ENCODE results near the gene LYAR. TPM values are rescaled to one million over a fixed set of nuclear protein-coding genes. Genes with fewer than 3 reads are reported as not detected.

The LYAR gene
- polyA plus RNA-seq, 1 donor (not counting 4 experiments of a cell fraction or from before 2014, with no cell fraction given): 19.8 TPM

DNA sequence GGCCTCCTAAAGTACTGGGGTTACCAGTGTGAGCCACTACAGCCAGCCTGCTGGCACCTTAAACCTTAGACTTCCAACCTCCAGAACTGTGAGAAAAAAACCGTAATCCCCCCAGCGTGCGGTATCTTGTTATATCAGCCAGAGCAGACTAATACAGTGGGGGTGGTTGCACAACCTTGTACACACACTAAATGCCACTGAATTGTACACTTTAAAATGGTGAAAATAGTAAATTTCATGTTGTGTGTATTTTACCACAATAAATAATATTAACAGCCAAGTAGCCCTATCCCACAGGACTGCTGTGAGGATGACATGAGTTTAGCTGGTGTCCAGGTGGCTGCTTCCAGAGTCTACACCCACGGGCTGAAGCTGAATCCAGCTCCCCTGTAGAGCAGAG lies 38.9 kb upstream of the LYAR start:
- dilution Hi-C loops (cut with MboI; ENCODE audit: extremely low pct_ligation_motif_present, low sequenced_read_pairs): no loop called here
- no peak overlapping the region for H3K4me2 ChIP-seq (ENCODE audit: control insufficient read depth, extremely low read depth, insufficient read depth, low read depth, low read length)
- H2AFZ ChIP-seq (ENCODE audit: control insufficient read depth, low read length): no peak overlapping the region
- DNase-seq (ENCODE audit: low read depth, low spot score): no peak
- H3K27me3 ChIP-seq (ENCODE audit: control insufficient read depth, extremely low read depth, insufficient read depth, low read length): no peaks in the 10 kb centered on the region
- H3K4me3 ChIP-seq (ENCODE audit: control insufficient read depth in 2 of 3, extremely low read depth in 1 of 3, insufficient read depth in 2 of 3, low read depth in 1 of 3, low read length in 3 of 3): no peak overlapping the region
- H3K36me3 ChIP-seq (ENCODE audit: control insufficient read depth in 2 of 2, extremely low read depth in 1 of 2, insufficient read depth in 2 of 2, low read length in 2 of 2): no peaks in the 10 kb centered on the region
- H3K9me1 ChIP-seq (ENCODE audit: control insufficient read depth, extremely low read depth, insufficient read depth, low read length): no peaks in the 10 kb centered on the region
- FAIRE-seq: no peak
- H3K4me1 ChIP-seq (ENCODE audit: control insufficient read depth, extremely low read depth, insufficient read depth, low read length): no peaks in the 10 kb centered on the region
- H3K27ac ChIP-seq (ENCODE audit: control insufficient read depth, insufficient read depth, low read length): no peak overlapping the region
- H3K79me2 ChIP-seq (ENCODE audit: control insufficient read depth, insufficient read depth, low read length): no peaks in the 10 kb centered on the region
- no peaks in the 10 kb centered on the region for H4K20me1 ChIP-seq (ENCODE audit: control insufficient read depth, extremely low read depth, insufficient read depth, low read length)
- H3K9me3 ChIP-seq (ENCODE audit: control insufficient read depth, low read depth, low read length): no peaks in the 10 kb centered on the region
- TF ChIP-seq CTCF (optimal IDR thresholded peaks at IDR 0.05 in 1 of 3, IDR thresholded peaks at IDR 0.05 in 1 of 3, conservative IDR thresholded peaks at IDR 0.05 in 1 of 3; ENCODE audit: extremely low read depth in 1 of 3, insufficient read depth in 2 of 3, low read length in 3 of 3): no peak
- TF ChIP-seq EZH2 (IDR thresholded peaks at IDR 0.05; ENCODE audit: low read length): no peak
- H3K9ac ChIP-seq (ENCODE audit: control insufficient read depth, extremely low read depth, insufficient read depth, low read length): no peak overlapping the region

GRCh38 chr4:4328206-4328605 lies 38.3 kb upstream of the LYAR start:
- Histone ChIP-seq H3K27me3 (ENCODE audit: control insufficient read depth, extremely low read depth, insufficient read depth, low read length) (no peaks in the 10 kb centered on the region), H3K9me3 (ENCODE audit: control insufficient read depth, low read depth, low read length) (no peaks in the 10 kb centered on the region), H3K9me1 (ENCODE audit: control insufficient read depth, extremely low read depth, insufficient read depth, low read length) (no peaks in the 10 kb centered on the region), H3K9ac (ENCODE audit: control insufficient read depth, extremely low read depth, insufficient read depth, low read length) (no peak overlapping the region), H3K36me3 (ENCODE audit: control insufficient read depth in 2 of 2, extremely low read depth in 1 of 2, insufficient read depth in 2 of 2, low read length in 2 of 2) (no peaks in the 10 kb centered on the region), H3K4me3 (ENCODE audit: control insufficient read depth in 2 of 3, extremely low read depth in 1 of 3, insufficient read depth in 2 of 3, low read depth in 1 of 3, low read length in 3 of 3) (no peak overlapping the region), H2AFZ (ENCODE audit: control insufficient read depth, low read length) (no peak overlapping the region), H3K79me2 (ENCODE audit: control insufficient read depth, insufficient read depth, low read length) (no peaks in the 10 kb centered on the region), H3K27ac (ENCODE audit: control insufficient read depth, insufficient read depth, low read length) (no peak overlapping the region), H3K4me2 (ENCODE audit: control insufficient read depth, extremely low read depth, insufficient read depth, low read depth, low read length) (no peak overlapping the region), H4K20me1 (ENCODE audit: control insufficient read depth, extremely low read depth, insufficient read depth, low read length) (no peaks in the 10 kb centered on the region), H3K4me1 (ENCODE audit: control insufficient read depth, extremely low read depth, insufficient read depth, low read length) (no peaks in the 10 kb centered on the region)
- no peak for DNase-seq (ENCODE audit: low read depth, low spot score)
- dilution Hi-C loops (cut with MboI; ENCODE audit: extremely low pct_ligation_motif_present, low sequenced_read_pairs): no loop called here
- FAIRE-seq: no peak
- TF ChIP-seq CTCF (optimal IDR thresholded peaks at IDR 0.05 in 1 of 3, IDR thresholded peaks at IDR 0.05 in 1 of 3, conservative IDR thresholded peaks at IDR 0.05 in 1 of 3; ENCODE audit: extremely low read depth in 1 of 3, insufficient read depth in 2 of 3, low read length in 3 of 3) (no peak), EZH2 (IDR thresholded peaks at IDR 0.05; ENCODE audit: low read length) (no peak)

Data from keratinocyte (primary cell).